ENCODE measurements around the gene SYNE1.

The SYNE1 gene

GRCh38 chr6:152170313-152170701, 466.9 kb downstream of the SYNE1 start:
- TF ChIP-seq ZFX (IDR thresholded peaks at IDR 0.05): no peak
- no peak for TF ChIP-seq CTCF (conservative IDR thresholded peaks at IDR 0.05)
- H3K27ac ChIP-seq: no peak overlapping the region

DNA sequence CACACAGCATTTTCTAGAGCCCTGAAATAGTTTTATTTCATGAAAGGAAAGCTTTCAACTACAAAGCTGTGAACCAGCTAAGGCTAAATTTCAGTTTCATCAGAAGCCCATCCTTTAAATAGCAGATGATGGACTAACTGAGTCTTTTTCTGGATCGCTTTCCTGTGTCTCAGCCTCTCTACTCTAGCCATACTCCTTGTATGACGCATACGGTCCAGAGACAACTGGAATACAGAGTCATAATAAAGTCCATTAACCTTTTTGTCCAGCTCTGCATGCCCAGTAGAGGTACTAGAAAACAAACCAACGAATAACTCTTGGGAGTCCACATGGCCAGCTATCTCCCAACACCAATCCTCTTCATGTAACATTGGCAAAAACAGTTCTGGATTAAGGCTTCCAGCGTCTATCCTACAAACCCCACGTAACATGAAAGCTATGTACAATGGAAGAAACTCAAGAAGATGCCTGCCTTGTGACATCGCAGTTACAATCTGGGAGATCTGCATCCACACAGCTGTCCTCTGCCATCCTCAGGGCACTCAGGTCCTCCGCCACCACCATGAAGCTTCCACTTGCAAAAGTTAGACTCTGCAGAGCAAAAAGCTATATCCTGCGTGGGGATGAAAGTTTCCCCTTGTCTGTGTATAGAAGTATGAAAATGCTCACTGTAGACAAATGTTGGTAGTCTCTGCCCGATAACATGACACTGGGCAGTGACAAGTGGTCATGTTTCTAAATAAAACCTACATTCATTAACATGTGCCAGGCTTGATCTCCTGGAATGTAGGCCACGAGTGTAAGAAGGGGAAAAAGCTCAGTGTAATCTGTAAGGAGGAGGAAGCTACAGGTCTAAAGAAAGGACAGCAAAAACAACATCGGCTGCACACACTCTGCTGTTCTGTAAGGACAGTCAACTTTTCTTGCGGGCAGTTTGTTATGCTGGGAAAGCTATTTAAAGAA, 469.2 kb downstream of the SYNE1 start:
- no peak for TF ChIP-seq CTCF (conservative IDR thresholded peaks at IDR 0.05)
- TF ChIP-seq ZFX (IDR thresholded peaks at IDR 0.05): no peak

GRCh38 chr6:152166897-152167296, 470.3 kb downstream of the SYNE1 start:
- no peak overlapping the region for H3K27ac ChIP-seq
- no peak for TF ChIP-seq ZFX (IDR thresholded peaks at IDR 0.05)
- TF ChIP-seq CTCF (conservative IDR thresholded peaks at IDR 0.05): no peak

More for the DNA sequence above, 469.2 kb downstream of the SYNE1 start:
- H3K27ac ChIP-seq: no peak overlapping the region

DNA sequence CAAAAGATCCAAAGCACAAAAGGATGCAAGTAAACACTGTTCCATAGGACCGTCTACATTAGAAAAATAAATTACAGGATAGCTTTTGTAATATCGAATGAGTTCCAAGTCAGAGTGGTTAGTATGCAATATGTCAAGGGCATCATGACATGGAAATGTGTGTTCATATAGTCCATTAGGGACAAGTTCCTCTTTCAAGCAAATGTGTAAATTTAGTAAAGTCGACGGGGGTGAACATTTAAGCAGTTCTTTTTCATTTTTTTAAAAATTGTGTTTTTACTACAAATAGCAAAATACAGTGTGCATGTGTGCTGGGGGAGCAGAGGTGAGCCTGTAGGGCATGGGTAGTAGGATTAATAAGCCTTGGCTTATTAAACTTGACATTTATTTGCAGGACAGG, 470.7 kb downstream of the SYNE1 start:
- H3K27ac ChIP-seq: no peak overlapping the region
- no peak for TF ChIP-seq CTCF (conservative IDR thresholded peaks at IDR 0.05)
- no peak for TF ChIP-seq ZFX (IDR thresholded peaks at IDR 0.05)

DNA sequence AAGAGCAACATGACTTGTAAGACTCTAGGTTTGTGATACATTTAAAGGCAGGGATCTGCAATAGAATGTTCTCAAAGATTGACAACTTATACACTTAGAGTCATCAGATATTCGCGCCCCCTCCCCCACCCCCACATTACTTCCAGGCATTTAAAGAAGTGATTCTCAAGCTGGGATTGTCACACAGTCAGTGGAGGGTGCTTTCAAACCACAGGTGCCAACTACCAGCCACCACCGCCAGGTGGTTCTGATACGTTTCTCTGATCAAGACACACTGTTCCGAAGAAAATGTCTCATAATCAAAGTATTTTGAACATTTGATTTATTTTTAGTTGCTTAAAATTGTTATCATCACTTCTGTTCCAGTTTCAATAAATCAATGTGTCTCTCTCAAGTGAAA, 472.2 kb downstream of the SYNE1 start:
- TF ChIP-seq ZFX (IDR thresholded peaks at IDR 0.05): no peak
- TF ChIP-seq CTCF (conservative IDR thresholded peaks at IDR 0.05): no peak
- H3K27ac ChIP-seq: no peak overlapping the region

GRCh38 chr6:152161501-152161900, 475.7 kb downstream of the SYNE1 start:
- no peak overlapping the region for H3K27ac ChIP-seq
- no peak for TF ChIP-seq CTCF (conservative IDR thresholded peaks at IDR 0.05)
- TF ChIP-seq ZFX (IDR thresholded peaks at IDR 0.05): no peak

GRCh38 chr6:152160346-152160745, 476.8 kb downstream of the SYNE1 start:
- H3K27ac ChIP-seq: no peak overlapping the region
- TF ChIP-seq ZFX (IDR thresholded peaks at IDR 0.05) (no peak), CTCF (conservative IDR thresholded peaks at IDR 0.05) (no peak)

Measured in C4-2B (cell line).